HG03571 (cell line): ENCODE results near the gene SNRPA1.

ENCODE experiments used
- ATAC-seq: cut with Tn5 transposase; IDR thresholded peaks from one replicate; pipeline ENCODE4 v1.9.1; 2021; ENCODE audit not compliant: unreplicated experiment

Gene SNRPA1

DNA sequence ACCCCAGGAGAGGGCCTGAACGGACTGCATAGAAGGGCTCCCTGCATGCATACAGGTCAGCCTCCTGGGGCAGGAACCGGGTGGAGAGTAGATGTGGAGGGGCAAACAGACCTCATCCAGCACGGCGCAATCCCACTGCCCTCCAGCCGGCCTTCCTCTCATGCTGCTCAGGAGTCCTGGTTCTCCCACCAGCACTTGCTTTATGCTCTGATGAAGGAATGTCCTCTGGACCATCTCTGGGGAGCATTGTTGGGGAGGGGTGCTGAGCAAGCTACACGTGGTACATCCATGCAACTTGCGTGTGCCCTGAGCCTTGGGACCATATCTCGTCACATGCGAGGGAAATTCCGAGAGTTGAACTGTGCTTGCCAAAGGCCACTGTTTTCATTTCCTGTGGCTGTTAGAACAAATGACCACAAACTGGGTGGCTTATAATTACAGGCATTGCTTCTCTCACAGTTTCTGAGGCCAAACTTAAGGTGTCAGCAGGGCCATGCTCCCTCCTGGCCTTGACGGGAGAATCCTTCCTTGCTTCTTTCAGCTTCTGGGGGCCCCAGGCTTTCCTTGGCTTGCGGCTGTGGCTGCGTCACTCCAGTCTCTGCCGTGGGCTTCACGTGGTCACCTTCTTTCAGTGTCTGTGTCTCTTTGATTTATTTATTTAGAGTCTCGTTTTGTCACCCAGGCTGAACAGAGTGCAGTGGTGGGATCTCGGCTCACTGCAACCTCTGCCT lies 30.0 kb downstream of the SNRPA1 start:
- peak; percentile 58 for ATAC-seq

DNA sequence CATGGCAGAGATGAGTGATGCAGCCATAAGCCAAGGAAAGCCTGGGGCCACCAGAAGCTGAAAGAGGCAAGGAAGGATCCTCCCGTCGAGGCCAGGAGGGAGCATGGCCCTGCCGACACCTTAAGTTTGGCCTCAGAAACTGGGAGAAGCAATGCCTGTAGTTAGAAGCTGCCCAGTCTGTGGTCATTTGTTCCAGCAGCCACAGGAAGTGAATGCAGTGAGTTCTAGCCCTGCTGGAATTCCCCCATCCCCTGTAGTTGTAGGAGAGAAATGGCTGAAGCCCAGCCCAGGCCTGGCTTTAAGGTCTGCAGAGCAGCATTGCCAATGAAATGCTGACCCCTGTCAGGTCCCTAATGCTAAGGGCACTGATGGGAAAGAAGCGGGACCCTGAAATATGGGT lies 31.0 kb downstream of the SNRPA1 start:
- peak; percentile 49 for ATAC-seq

DNA sequence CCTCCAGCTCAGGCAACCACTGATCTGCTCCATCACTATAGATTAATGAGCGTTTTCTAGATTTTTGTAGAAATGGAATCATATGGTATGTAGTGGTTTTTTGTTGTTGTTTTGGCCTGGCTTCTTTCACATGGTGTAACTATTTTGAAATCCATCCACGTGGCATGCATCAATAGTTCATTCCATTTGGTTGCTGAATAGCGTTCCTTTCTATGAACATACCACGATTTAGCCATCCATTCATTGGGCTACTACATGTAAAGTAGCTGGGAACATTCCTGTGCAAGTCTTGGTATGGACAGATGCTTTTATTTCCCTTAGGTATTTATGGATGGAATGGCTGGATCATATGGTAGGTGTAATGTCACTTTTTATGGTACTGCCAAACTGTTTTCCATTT lies 32.5 kb downstream of the SNRPA1 start:
- ATAC-seq, result no peak

DNA sequence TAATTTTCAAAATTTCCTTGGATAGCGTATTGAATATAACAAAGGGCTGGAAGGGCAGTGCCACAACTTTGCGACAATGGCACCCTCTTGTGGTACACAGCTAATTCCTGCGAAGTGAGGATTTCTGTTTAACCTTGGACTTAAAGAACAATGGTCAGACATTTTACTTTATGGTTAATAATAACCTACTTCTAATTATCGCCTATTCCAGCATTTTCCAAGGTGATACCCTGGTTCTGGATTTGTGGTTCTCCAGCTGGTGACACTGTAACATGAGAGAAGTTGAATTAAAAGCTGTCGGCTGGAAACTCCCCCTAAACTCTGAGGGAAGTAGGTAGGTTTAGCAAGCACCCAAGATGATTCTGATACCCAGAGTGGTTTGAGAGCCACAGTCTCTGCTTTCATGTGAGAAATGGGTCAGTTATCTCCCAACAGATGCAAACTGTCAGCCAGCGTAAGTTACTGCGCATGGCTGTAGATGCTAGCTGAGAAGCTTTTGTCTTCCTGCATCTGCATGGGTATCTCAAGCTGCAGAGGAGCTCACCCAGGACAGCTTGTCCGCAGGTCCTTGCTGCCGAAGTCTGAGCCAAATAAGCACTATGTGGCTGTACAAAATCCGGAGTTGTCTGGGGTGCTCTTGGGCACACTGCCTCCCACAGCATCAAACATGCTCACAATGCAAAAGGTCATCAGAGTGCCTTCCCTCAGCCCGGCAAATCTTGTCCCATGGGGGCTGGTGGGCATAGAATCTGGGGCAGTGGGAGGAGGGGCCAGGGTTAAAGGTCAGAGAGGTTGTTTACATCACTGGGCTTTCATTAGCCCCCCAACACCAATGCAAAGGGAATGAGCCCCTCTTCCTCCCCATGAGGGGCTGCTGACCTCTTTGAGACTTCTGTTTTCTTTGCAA lies 36.6 kb downstream of the SNRPA1 start:
- ATAC-seq, result peak; percentile 51

DNA sequence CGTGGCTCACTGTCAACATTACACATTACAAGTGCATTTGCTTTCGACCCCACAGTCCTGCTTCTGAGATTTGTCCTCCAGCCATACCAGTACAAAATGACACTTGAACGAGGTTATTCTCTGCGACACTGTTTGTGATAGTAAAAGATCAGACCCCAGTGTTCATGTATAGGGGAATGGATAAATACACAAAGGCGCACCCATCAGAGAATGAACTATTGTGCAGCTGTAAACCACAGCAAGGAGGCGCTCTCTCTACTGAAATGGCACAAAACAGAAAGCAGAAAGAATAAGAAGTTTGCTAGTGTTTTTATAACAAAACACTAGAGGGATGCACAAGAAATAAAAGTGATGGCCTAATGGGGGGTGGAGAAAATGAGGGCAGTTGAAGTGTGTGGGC lies 38.3 kb downstream of the SNRPA1 start:
- ATAC-seq, result no peak

DNA sequence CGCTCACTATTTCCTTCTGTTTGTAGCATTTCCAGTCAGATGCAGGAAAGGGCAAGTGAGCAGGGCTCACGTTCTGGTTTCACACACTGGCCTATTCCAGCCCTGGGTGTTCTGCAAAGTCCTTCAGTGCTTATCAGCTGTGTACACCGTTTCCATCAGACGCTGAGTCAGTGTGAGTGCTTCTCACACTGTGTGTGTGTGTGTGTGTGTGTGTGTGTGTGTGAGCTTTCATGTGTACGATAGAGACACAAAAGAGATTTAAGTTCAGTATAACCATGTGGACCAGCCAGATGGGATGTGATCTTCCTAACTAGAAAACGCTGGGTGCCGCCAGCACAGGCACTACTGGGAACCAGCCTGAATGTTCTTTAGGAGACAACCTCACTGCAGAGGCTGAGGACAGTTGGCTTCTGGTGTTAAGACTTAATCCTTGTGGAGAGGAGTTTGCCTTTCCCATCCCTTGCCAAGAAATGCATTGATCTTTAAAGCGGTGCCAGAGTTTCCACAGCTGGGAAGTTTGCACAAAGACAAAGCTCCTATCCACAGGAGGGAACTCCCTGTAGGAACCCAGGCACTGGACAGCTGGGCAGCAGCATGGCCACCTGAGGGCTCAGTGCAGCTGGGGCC lies 39.3 kb downstream of the SNRPA1 start:
- ATAC-seq, result no peak

DNA sequence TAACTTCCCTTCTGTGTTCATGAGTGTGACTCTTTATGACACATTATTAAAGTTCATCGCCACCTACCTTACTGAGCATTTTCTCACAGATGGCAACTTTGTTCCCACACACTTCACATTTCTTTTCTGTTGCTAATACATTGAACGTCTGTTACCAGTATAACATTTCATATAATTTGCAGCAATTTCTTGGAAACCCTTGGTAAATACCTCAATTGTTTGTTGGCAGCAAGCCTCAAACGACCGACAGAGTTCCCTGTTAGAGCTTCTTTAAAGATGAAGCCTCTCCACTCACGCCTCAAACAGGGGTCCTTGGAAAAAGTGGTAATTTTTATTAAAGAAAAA lies 40.0 kb downstream of the SNRPA1 start:
- no peak for ATAC-seq

DNA sequence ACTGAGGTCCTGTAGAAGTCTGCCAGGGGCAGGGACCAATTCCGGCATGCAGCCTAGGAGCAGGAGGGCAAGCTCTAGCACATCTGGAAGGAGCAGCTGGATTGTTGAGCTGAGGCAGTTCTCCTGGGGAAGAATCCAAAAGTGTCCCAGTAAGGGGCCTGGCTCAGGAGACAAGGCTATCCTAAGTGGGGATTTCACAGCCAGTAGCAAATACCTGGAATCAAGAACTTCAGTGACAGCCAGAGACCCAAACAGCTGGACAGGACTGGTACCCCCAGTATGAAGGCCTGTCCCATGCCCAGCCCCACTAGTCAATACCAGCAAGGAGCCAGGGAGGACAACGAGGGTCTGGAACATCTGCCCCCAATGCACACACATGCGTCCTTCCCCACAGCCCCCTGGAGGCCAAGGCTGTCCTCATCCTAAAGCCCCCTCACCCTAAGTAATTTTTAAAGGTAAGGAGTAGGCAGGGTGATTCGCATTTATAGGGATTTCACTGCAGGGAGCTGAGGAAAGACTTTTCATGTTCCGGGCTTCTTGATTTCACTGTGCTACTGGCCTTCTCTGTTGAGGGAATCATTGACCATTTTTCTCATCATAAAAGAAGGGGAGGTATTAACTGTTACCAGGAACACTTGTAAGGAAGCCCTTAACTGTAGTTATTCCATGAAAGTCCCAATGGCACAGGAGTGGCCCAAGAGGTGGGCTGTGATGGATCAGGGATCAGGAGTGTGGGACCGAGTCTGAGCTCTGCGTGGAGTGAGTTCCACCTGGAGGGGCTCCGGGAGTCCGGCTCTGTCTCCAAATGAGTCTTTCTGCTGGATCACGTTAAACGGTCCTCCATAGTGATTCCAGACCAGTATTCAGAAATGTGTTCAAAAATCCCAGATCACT lies 40.6 kb downstream of the SNRPA1 start:
- no peak for ATAC-seq

DNA sequence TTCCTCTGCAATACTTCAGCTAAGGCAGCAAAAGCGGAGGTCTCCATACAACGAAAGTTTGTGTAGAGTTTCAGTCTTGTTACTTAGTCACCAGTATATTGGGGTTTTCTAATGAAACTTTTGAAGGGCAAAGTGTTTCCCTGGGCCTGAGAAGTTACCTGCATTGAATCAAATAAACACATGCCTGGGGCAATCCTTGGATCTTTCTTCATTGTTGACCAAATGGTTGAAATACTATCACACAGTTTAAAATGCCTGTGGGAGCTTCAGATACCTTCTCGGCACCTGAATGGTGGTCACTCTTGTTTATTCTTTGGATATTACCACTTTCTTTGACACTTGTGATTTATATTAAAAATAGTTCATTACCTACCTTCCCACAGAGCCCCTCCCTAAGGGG lies 42.2 kb downstream of the SNRPA1 start:
- no peak for ATAC-seq

DNA sequence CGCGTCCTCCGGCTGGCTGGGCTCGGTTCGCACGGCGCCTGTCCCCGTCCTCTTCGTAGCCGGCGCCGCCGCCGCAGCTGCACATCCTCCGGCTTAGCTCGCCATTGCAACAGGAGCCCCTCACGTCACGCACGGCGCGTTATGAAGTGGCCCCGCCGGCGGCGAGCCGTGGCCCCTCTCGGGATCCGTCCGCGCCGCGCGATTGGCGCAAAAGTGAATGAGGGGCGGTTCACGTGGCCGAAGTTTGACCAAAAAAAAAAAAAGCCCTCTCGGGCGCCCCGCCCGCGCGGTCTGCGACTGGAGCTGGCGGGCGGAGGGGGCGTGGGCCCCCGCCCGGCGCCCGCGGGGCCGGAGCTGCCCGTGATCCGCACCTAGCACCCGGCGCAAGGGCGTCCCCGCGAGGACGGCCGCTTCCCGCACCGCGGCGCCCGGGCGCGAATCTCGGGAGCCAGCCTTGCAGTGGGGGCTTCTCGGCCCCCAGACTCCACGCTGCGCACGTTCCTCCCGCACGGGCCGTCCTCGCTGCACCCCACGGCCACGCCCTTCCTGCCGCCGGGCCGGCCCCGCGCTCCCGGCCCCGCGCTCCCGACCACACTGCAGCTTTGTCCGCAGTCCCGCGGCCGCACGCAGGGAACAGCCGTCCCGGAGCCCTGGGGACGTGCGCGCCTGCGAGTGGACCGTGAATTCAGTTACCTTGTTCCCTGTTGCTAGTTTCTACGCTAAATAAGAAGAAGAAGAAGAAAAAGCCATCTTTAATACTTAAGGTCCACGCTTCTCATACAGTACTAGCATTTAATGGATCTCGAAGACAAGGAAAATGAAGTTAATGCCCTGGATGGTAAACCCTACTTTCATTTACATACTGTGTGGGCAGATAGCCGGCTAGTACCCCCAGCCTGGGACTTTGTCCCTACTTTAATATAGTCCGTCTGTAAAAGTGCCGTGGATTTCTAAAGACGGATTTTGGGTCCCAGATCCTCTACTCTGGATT lies 42.9 kb downstream of the SNRPA1 start, which contains the start of gene CHSY1:
TSS of gene CHSY1 (minus strand) at position 219 of the 991 bp plus-strand sequence. CDS start 592 bp downstream, outside the sequence.
- peak; percentile 68 for ATAC-seq

DNA sequence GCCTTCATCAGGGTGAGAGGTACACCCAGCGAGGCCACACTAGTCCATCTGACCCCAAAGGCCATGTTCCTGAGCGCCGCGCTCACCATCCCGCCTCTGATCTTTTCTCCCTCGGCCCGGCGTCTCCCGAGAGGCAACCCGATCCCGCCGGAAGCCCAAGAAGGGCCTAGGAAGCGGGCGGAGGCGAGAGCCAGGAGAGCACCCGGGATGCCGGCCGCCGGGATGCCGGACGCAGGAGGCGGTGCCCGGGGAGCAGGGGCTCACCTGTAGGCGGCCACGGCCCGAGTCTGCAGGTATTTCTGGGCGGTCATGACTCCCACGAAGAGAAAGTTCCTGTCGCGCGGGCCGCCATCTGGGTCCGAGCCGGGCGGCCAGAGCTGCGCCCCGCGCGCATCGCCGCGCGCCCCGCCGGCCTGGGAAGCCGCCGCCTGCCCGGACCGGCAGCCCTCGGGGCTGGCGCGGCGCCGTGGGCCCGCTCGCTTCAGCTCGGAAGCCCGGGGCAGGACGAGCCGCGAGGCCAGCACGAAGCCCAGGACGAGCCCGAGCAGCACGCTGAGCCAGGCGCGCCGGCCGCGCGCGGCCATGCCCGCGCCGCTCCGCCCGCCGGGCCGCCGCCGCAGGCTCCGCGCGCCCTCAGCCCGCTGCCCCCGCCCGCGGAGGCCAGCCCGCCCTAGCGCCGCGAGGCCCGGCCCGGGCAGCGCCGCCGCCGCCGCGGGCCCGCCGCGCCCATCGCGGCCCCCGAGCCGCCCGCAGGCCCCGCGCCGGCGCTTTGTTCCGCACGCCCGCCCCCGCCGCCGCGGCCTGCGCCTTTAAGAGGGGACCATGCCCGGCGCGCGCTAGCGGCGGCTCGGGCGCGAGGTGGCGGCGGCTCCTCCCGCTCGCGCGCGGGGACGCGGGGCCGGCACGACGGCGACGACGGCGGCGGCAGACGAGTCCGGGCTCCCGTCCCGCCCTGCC lies 43.9 kb downstream of the SNRPA1 start:
- ATAC-seq, result peak; percentile 23

DNA sequence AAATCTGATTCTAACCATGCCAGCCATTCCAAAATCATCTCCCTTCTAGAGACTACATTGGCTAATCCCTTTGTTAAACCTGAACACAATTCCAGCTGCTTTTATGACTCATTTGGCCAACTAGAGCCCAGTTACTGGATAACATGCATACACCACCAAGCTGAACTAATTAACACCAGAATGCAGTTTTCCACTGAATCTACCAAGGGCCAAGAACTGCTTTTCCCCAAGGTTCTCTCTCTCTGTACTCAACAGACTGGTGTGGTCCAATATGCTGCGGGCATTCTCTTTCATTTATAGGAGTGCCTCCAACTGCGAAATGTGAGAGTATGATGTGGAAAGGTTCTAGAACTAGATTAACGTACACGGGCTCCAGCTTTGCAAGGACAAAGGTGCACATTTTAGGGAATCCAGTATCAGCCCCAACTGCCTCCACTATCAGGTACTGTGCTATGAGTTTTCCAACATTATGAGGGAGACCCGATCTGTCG lies 44.7 kb downstream of the SNRPA1 start:
- no peak for ATAC-seq

DNA sequence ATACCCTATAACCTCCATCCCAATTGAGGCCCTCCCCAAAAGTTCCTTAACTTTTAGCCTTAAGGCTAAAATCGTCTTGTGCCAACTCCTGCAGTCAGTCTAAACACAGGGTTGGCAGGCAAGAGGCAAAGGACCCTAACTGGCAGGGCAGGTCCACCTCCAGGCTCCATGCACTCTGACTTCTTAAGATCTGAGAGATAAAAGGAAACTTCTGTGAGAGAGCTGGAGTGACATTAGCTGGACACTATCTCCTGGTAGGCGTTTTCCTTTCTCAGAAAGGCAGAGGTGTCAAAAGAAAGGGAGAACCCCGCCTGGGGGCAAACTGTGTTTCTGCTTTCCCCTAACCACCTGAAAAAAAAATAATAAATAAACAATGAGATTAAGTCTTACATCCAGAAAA lies 46.8 kb downstream of the SNRPA1 start:
- ATAC-seq, result no peak

DNA sequence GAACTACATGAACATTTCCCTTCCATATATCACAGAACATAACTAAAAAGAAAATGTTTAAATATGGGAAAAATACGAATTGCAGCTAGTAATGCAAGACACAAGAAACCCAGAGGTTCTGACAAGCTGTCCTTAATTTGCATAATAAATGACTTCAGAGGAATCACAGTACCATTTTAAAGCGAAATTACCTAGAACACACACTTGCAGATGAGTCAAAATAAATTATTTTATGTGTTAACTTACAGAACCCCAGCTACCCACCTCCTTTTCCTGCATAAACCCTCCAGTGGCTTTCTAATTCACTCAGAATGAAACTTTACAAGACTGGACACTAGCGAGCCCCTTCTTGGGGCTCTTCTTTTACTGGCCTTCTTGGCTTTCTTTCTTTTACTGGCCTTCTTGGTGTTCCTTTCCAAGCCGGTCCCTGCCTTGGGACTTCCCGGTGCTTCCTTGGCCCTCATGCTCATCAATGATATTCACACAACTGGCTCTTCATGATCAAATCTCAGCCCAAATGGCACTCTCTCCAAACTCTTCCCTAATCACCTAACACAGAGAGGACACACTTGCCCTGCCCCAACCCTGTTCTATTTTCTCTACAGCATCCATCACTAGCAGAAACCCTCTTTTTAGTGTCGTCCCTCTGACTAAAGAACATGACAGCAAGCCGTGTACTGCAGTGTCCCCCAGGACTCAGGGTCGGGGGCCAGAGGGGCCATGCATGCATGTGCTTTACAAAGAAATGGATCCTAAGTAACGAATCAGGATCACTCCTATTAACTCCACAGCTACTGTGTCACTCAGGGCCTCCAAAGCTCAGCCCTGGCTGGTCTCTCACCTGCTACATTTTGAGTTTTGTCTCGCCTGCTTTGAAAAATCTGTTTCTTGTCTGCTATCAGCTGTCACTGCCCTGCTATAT lies 48.0 kb downstream of the SNRPA1 start:
- ATAC-seq, result no peak

DNA sequence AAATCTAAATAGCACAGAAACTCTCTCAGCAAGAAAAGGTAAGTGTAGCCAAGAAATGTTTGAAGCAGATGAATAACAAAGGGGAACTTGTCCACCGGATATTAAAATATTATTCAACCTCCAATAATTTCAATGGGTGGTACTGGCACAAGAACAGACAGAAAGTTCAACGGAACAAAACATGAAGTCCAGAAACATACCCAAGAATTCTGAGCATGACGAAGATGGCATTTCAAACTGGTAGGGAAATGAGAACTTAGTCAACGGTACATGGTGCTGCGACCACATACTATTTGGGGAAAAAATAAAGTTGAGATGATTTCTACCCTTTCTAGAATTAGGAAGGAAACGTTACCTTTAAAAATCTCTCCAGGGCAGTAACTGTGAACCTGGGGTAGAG lies 48.7 kb downstream of the SNRPA1 start:
- no peak for ATAC-seq

DNA sequence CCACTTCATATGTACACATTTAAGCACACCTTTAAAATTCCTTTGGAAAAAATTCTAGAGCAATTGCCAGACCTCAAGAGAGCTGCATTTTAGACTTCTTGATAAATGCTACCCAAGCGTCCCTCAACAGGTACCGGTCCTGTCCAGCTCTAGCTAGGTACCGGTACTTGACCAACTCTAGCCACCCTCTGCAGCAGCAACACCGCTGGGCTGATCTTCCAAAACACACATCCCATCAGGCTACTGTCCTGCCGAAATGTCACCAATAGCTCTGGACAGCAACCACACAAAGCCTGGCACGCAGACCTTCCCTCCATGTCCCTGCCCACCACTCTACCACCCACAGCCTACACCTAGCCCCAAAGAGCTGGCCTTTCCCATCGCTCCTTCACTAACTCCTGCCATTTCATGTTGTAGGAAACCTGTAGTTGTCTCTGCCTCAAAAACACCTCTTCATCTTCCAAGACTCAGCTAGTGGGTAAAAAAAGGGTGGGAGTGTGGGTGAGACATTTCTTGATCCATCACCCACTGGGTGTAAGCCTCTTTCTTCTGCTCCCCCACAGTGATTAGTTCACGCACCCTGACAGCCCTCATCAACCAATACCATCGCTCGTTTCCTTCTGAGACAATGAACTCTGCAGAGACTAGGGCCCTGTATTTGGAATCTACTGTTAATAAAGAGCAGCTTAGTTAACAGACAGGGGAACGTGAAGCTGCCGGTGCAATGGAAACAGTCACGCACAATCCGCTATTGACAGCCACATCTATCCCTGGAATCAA lies 50.0 kb downstream of the SNRPA1 start:
- ATAC-seq, result no peak
